Left ventricle myocardium inferior (tissue), 1 donor: ENCODE data around the gene CEP162. TPM values are rescaled to one million over a fixed set of nuclear protein-coding genes. Genes with fewer than 3 reads are reported as not detected.

Experiments
- DNase-seq: peaks from one replicate; pipeline ENCODE4 v3.0.0-alpha.2; 2020
- H3K27ac ChIP-seq: fragments of 200-600 bp; replicated peaks from 2 replicates; pipeline ENCODE4 v1.8.0; 2021
- H3K27me3 ChIP-seq: fragments of 200-600 bp; 2 replicates; pipeline ENCODE4 v1.8.0; 2021; ENCODE audit warnings: low read depth
- H3K36me3 ChIP-seq: fragments of 200-600 bp; 2 replicates; pipeline ENCODE4 v1.8.0; 2021
- H3K4me1 ChIP-seq: fragments of 200-600 bp; 2 replicates; pipeline ENCODE4 v1.8.0; 2021
- H3K4me3 ChIP-seq: fragments of 200-600 bp; 2 replicates; pipeline ENCODE4 v1.8.0; 2021; ENCODE audit warnings: mild to moderate bottlenecking, moderate library complexity
- H3K9me3 ChIP-seq: fragments of 200-600 bp; replicated peaks from 2 replicates; pipeline ENCODE4 v1.8.0; 2021
- CTCF ChIP-seq: fragments of 200-600 bp; IDR thresholded peaks from 2 replicates; pipeline ENCODE4 v1.8.0; 2021; ENCODE audit warnings: antibody characterized with exemption, mild to moderate bottlenecking, borderline replicate concordance
- intact Hi-C: fragments of 100-400 bp; cut with micrococcal nuclease; formaldehyde crosslinking; loops from one replicate; pipeline ENCODE4 v1.11.0; 2022
- total RNA-seq: library from RNA; stranded (reverse); fragmentation: NEBNext Ultra II Directional; extraction: Animal tissue kit (Norgen Biotek cat#: 25700); gene quantifications from one replicate; pipeline ENCODE4 v1.2.1, GENCODE V29; 2021
- donor health status: DM: no; HTN: yes; CAD: no; lungs with severe emphysema.

CEP162 gene
- total RNA-seq, 1 donor from 2014 or later, result 4.0 TPM

GRCh38 chr6:84258866-84259265, 31.4 kb upstream of the CEP162 start:
- no peaks in the 10 kb centered on the region for H3K9me3 ChIP-seq
- H3K4me3 ChIP-seq, result peak overlapping the region; percentile 38
- no peaks in the 10 kb centered on the region for H3K4me1 ChIP-seq
- TF ChIP-seq CTCF, result no peak
- no peaks in the 10 kb centered on the region for H3K27me3 ChIP-seq
- intact Hi-C loops, result no loop called here
- peak overlapping the region; percentile 37 for H3K27ac ChIP-seq
- no peaks in the 10 kb centered on the region for H3K36me3 ChIP-seq
- no peak for DNase-seq

DNA sequence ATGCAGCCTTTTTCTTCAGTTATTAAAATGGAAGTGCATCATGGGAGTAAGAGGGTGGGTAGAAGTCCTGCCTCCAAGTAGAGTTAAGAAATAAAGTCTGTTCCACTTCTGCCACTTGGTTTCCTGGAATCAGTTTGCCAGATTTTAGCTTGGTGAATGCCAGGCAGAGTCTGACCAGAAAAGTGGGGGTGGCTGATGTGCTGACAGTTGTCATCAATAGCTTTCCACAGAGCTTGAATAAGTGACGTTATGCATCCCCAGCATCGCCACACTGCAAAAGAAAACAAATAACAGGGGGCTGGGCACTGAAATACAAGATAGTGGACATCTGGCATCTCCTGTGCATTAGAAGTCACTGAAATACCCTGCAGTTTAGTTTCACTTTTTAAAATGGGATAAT, 30.8 kb upstream of the CEP162 start:
- Histone ChIP-seq H3K27me3 (no peaks in the 10 kb centered on the region), H3K36me3 (no peaks in the 10 kb centered on the region), H3K9me3 (no peaks in the 10 kb centered on the region), H3K27ac (peak overlapping the region; percentile 37), H3K4me3 (peak overlapping the region; percentile 38), H3K4me1 (no peaks in the 10 kb centered on the region)
- TF ChIP-seq CTCF, result no peak
- DNase-seq, result no peak
- intact Hi-C loops, result no loop called here

- no peaks in the 10 kb centered on the region for H3K36me3 ChIP-seq
- H3K27ac ChIP-seq, result no peak overlapping the region
- H3K27me3 ChIP-seq, result no peaks in the 10 kb centered on the region
- TF ChIP-seq CTCF, result no peak
- no peaks in the 10 kb centered on the region for H3K9me3 ChIP-seq
- no peak overlapping the region for H3K4me3 ChIP-seq
- DNase-seq, result no peak
- H3K4me1 ChIP-seq, result no peaks in the 10 kb centered on the region
- intact Hi-C loops, result no loop called here
Observed at GRCh38 chr6:84255641-84256040, 28.2 kb upstream of the CEP162 start.

- intact Hi-C loops, result no loop called here
- TF ChIP-seq CTCF, result no peak
Observed at GRCh38 chr6:84253380-84253779, 25.9 kb upstream of the CEP162 start.

GRCh38 chr6:84251891-84252539, 24.6 kb upstream of the CEP162 start:
- H3K4me3 ChIP-seq, result no peak overlapping the region
- no peaks in the 10 kb centered on the region for H3K36me3 ChIP-seq
- no peak overlapping the region for H3K27ac ChIP-seq
- intact Hi-C loops, result no loop called here
- TF ChIP-seq CTCF, result no peak
- no peaks in the 10 kb centered on the region for H3K9me3 ChIP-seq
- DNase-seq, result no peak
- no peaks in the 10 kb centered on the region for H3K27me3 ChIP-seq
- H3K4me1 ChIP-seq, result no peaks in the 10 kb centered on the region

More at GRCh38 chr6:84253380-84253779, 25.9 kb upstream of the CEP162 start:
- no peak overlapping the region for H3K27ac ChIP-seq
- DNase-seq, result no peak
- H3K36me3 ChIP-seq, result no peaks in the 10 kb centered on the region
- H3K4me1 ChIP-seq, result no peaks in the 10 kb centered on the region
- no peaks in the 10 kb centered on the region for H3K9me3 ChIP-seq
- H3K4me3 ChIP-seq, result no peak overlapping the region
- H3K27me3 ChIP-seq, result no peaks in the 10 kb centered on the region
